Activated CD4-positive, alpha-beta T cell treated with anti-CD3 and anti-CD28 coated beads for 36 hours (primary cell): ENCODE measurements around the gene GIPC3. TPM values are rescaled to one million over a fixed set of nuclear protein-coding genes. Genes with fewer than 3 reads are reported as not detected.

Experiments used
- ATAC-seq: fragments of 200-7000 bp; cut with Tn5 transposase; one replicate; pipeline ENCODE4 v1.10.0; 2021; ENCODE audit warnings: mild to moderate bottlenecking, moderate library complexity
- CTCF ChIA-PET: fragments of 350-600 bp; sonication (Branson Sonifier 250); formaldehyde crosslinking; loops from one replicate; lab custom pipeline; 2021; ENCODE audit warnings: antibody characterized with exemption; lab: Charles Lee
- POLR2A ChIA-PET: fragments of 350-600 bp; sonication (Branson Sonifier 250); formaldehyde crosslinking; loops from one replicate; lab custom pipeline; 2021; ENCODE audit warnings: antibody characterized with exemption, inconsistent platforms; lab: Charles Lee
- DNase-seq: peaks from one replicate; pipeline ENCODE4 v3.0.0-alpha.2; 2020
- H3K27ac Mint-ChIP-seq: one replicate; pipeline ENCODE4 v1.8.0; 2021; ENCODE audit warnings: mixed read lengths
- H3K27me3 Mint-ChIP-seq: one replicate; pipeline ENCODE4 v1.8.0; 2021; ENCODE audit warnings: mixed read lengths
- H3K36me3 Mint-ChIP-seq: one replicate; pipeline ENCODE4 v1.8.0; 2021; ENCODE audit warnings: low read depth, mixed read lengths
- H3K4me1 Mint-ChIP-seq: one replicate; pipeline ENCODE4 v1.8.0; 2021; ENCODE audit warnings: mixed read lengths
- H3K4me3 Mint-ChIP-seq: one replicate; pipeline ENCODE4 v1.8.0; 2021; ENCODE audit warnings: mild to moderate bottlenecking, moderate library complexity, mixed read lengths
- H3K9me3 Mint-ChIP-seq: one replicate; pipeline ENCODE4 v1.8.0; 2021; ENCODE audit warnings: low read depth, mixed read lengths
- intact Hi-C, 2 experiments: fragments of 100-400 bp; cut with DNase I in 1 of 2; cut with micrococcal nuclease in 1 of 2; formaldehyde crosslinking; loops; one replicate each; pipeline versions ENCODE4 v1.14.2 to v1.15.1; 2022 to 2024; cut with DNase I, micrococcal nuclease
- total RNA-seq, 2 experiments: library from RNA; stranded (reverse); gene quantifications; one replicate each; pipeline ENCODE4 v1.2.3, GENCODE V29; 2021

Gene GIPC3
- total RNA-seq, 2 experiments from 2014 or later: 0.48 to 0.51 TPM

GRCh38 chr19:3543150-3544057 is 41.9 kb upstream of the GIPC3 start:
- intact Hi-C loops: no loop called here
- Mint-ChIP-seq H3K36me3 (peaks cover 21% of the 10 kb centered on the region), H3K4me1 (peaks cover 6% of the 10 kb centered on the region), H3K4me3 (no peak overlapping the region), H3K9me3 (no peaks in the 10 kb centered on the region), H3K27me3 (no peaks in the 10 kb centered on the region), H3K27ac (no peak overlapping the region)
- POLR2A ChIA-PET: no interaction called here
- ATAC-seq: no peak
- DNase-seq: no peak
- CTCF ChIA-PET: interaction anchor here (0.6 kb wide), 1 partner anchor 204 kb away, joined by 3 read pairs; no protein-coding TSS in a partner anchor

DNA sequence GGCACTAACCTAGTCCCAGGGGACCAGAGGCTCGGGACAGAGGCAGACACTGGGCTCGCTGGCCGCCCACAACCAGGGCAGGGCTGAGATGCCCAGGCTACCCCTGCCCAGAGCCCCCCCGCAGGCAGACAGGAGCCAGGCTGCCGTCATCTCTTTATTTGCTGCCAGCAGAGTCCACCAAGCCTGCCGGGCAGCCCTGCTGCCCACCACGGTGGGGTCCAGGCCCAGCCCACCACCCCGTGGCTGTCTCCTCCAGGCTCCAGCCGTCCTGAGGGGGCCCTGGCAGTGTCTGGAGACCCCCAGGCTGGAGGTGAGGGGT is 41.3 kb upstream of the GIPC3 start:
- ATAC-seq (no peak), DNase-seq (no peak)
- Mint-ChIP-seq H3K36me3 (peaks cover 19% of the 10 kb centered on the region), H3K27ac (no peak overlapping the region), H3K27me3 (no peaks in the 10 kb centered on the region), H3K9me3 (no peaks in the 10 kb centered on the region), H3K4me3 (no peak overlapping the region), H3K4me1 (peaks cover 6% of the 10 kb centered on the region)
- CTCF ChIA-PET: interaction anchor here (0.8 kb wide), 1 partner anchor 169 kb away, joined by 3 read pairs; no protein-coding TSS in a partner anchor
- POLR2A ChIA-PET: interaction anchor here (1.0 kb wide), 1 partner anchor 13 kb away, joined by 3 read pairs; no protein-coding TSS in a partner anchor
- intact Hi-C loops: no loop called here

GRCh38 chr19:3544742-3545668 is 40.3 kb upstream of the GIPC3 start:
- Mint-ChIP-seq H3K9me3 (no peaks in the 10 kb centered on the region), H3K27ac (peak overlapping the region; percentile 58), H3K36me3 (peaks cover 12% of the 10 kb centered on the region), H3K4me1 (peaks cover 6% of the 10 kb centered on the region), H3K4me3 (no peak overlapping the region), H3K27me3 (no peaks in the 10 kb centered on the region)
- POLR2A ChIA-PET: interaction anchor here (1.0 kb wide), 1 partner anchor 12 kb away, joined by 3 read pairs; no protein-coding TSS in a partner anchor
- CTCF ChIA-PET: interaction anchor here (0.6 to 2.6 kb wide), 14 partner anchors 8 to 1525 kb away, joined by 3 to 23 read pairs (median 3); no protein-coding TSS in a partner anchor
- peak; percentile 84 for ATAC-seq
- DNase-seq: peak; percentile 90
- intact Hi-C loops: loop anchor here (1.0 to 5.0 kb wide), 6 partner anchors 30 to 162 kb away; partner anchors contain the start of genes CACTIN (in 1 of the 2) and TJP3 (in 1 of the 2)

DNA sequence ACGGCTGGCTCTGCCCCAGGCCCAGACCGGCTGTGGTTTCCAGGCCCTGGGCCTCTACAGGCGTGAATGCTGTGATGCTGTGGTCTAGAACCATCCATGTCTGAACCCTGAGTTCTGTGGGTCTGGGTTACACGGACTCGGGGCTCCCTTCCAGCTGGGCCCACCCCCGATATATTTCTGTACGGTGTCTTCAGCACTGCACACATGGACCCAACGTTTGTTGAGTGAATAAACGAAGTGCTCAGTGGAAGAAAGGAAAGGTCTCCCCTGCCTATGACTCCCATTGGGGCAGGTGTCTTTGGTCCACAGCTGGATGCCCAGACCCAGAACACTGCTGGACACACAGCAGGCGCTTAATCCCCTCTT is 39.6 kb upstream of the GIPC3 start:
- Mint-ChIP-seq H3K27me3 (no peaks in the 10 kb centered on the region), H3K27ac (peak overlapping the region; percentile 25), H3K9me3 (no peaks in the 10 kb centered on the region), H3K4me1 (peaks cover 6% of the 10 kb centered on the region), H3K4me3 (no peak overlapping the region), H3K36me3 (peaks cover 10% of the 10 kb centered on the region)
- DNase-seq: no peak
- CTCF ChIA-PET: interaction anchor here (0.6 to 2.6 kb wide), 10 partner anchors 10 to 1524 kb away, joined by 3 to 23 read pairs (median 4); partner anchors contain the start of gene MFSD12
- intact Hi-C loops: loop anchor here (1.0 to 5.0 kb wide), 6 partner anchors 30 to 162 kb away; partner anchors contain the start of genes CACTIN (in 1 of the 2) and TJP3 (in 1 of the 2)
- no peak for ATAC-seq
- POLR2A ChIA-PET: no interaction called here

GRCh38 chr19:3546119-3546518 is 39.2 kb upstream of the GIPC3 start:
- no peaks in the 10 kb centered on the region for H3K9me3 Mint-ChIP-seq
- DNase-seq (no peak), ATAC-seq (no peak)
- H3K4me3 Mint-ChIP-seq: no peak overlapping the region
- CTCF ChIA-PET: interaction anchor here (0.6 to 2.6 kb wide), 9 partner anchors 9 to 241 kb away, joined by 3 to 23 read pairs (median 5); partner anchors contain the start of genes GIPC3 and MFSD12
- intact Hi-C loops: loop anchor here in 1 of 2 experiments (5.0 kb wide), 2 partner anchors 71 to 161 kb away; partner anchors contain the start of gene TJP3
- POLR2A ChIA-PET: no interaction called here
- peaks cover 10% of the 10 kb centered on the region for H3K36me3 Mint-ChIP-seq
- peaks cover 6% of the 10 kb centered on the region for H3K4me1 Mint-ChIP-seq
- H3K27me3 Mint-ChIP-seq: no peaks in the 10 kb centered on the region
- no peak overlapping the region for H3K27ac Mint-ChIP-seq

DNA sequence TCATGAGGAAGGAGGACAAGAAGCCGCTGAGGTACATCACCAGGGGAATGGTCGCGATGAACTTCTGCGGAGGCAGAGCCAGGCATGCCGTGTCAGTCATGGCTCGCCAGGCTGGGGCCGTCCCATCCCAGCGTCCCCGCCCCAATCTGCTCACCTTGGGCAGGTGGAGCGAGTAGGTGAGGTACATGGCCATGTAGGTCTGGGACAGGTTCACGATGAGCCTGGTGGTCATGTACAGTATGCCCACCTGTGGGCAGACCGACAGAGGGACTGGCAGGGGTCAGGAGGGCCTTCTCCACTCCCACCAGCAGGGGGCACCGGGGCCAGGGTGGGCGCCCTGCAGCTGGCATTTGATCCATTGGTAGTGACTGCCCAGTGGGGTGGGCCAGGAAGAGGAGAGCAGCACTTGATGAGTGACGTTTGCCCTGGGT is 38.0 kb upstream of the GIPC3 start:
- ATAC-seq (peak; percentile 30), DNase-seq (peak; percentile 67)
- no peaks in the 10 kb centered on the region for H3K27me3 Mint-ChIP-seq
- H3K4me1 Mint-ChIP-seq: peaks cover 10% of the 10 kb centered on the region
- ChIA-PET POLR2A (no interaction called here), CTCF (interaction anchor here (0.6 to 1.0 kb wide), 3 partner anchors 16 to 203 kb away, joined by 3 to 4 read pairs (median 3); no protein-coding TSS in a partner anchor)
- H3K27ac Mint-ChIP-seq: no peak overlapping the region
- intact Hi-C loops: loop anchor here in 1 of 2 experiments (5.0 kb wide), 2 partner anchors 70 to 160 kb away; partner anchors contain the start of gene TJP3
- no peaks in the 10 kb centered on the region for H3K9me3 Mint-ChIP-seq
- H3K36me3 Mint-ChIP-seq: peaks cover 10% of the 10 kb centered on the region
- H3K4me3 Mint-ChIP-seq: no peak overlapping the region

GRCh38 chr19:3547767-3548282 is 37.5 kb upstream of the GIPC3 start:
- Mint-ChIP-seq H3K4me3 (no peak overlapping the region), H3K36me3 (peaks cover 10% of the 10 kb centered on the region), H3K9me3 (no peaks in the 10 kb centered on the region), H3K27ac (no peak overlapping the region), H3K4me1 (peaks cover 15% of the 10 kb centered on the region), H3K27me3 (no peaks in the 10 kb centered on the region)
- ChIA-PET POLR2A (no interaction called here), CTCF (interaction anchor here (0.6 to 1.0 kb wide), 3 partner anchors 16 to 202 kb away, joined by 3 to 4 read pairs (median 3); no protein-coding TSS in a partner anchor)
- DNase-seq (no peak), ATAC-seq (no peak)
- intact Hi-C loops: loop anchor here in 1 of 2 experiments (5.0 kb wide), 2 partner anchors 69 to 159 kb away; partner anchors contain the start of gene TJP3

- H3K36me3 Mint-ChIP-seq: peaks cover 10% of the 10 kb centered on the region
- no peaks in the 10 kb centered on the region for H3K9me3 Mint-ChIP-seq
- intact Hi-C loops: loop anchor here in 1 of 2 experiments (5.0 kb wide), 2 partner anchors 69 to 159 kb away; partner anchors contain the start of gene TJP3
- no peaks in the 10 kb centered on the region for H3K27me3 Mint-ChIP-seq
- DNase-seq: no peak
- ATAC-seq: no peak
- peaks cover 19% of the 10 kb centered on the region for H3K4me1 Mint-ChIP-seq
- ChIA-PET POLR2A (interaction anchor here (0.6 kb wide), 1 partner anchor 142 kb away, joined by 3 read pairs; no protein-coding TSS in a partner anchor), CTCF (interaction anchor here (0.6 kb wide), 2 partner anchors 47 to 1496 kb away, joined by 3 read pairs; no protein-coding TSS in a partner anchor)
- H3K27ac Mint-ChIP-seq: no peak overlapping the region
- H3K4me3 Mint-ChIP-seq: no peak overlapping the region
Observed at GRCh38 chr19:3548606-3549005, 36.7 kb upstream of the GIPC3 start.

DNA sequence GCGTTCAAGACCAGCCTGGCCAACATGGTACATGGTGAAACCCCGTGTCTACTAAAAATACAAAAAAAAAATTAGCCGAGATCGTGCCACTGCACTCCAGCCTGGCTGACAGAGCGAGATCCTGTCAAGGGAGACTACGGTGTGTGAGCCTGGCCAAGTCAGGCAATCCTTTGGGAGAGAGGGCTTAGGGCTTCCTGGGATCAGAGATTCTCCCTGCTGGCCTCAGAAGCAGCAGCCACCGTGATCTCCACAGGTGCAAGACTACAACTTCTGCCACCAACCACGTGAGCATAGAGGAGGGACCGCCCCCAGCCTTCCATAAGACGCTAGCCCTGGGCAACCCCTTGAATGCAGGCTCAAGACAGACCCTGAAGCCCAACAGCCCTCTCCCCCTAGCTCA is 35.5 kb upstream of the GIPC3 start:
- ATAC-seq (no peak), DNase-seq (no peak)
- Mint-ChIP-seq H3K4me3 (no peak overlapping the region), H3K36me3 (peaks cover 13% of the 10 kb centered on the region), H3K27ac (no peak overlapping the region), H3K27me3 (no peaks in the 10 kb centered on the region), H3K9me3 (no peaks in the 10 kb centered on the region), H3K4me1 (peaks cover 26% of the 10 kb centered on the region)
- ChIA-PET POLR2A (no interaction called here), CTCF (no interaction called here)
- intact Hi-C loops: loop anchor here in 1 of 2 experiments (5.0 kb wide), 2 partner anchors 67 to 157 kb away; partner anchors contain the start of gene TJP3
